DMS79 (cell line): ENCODE data around the gene BRINP1.

Experiments used
- DNase-seq: peaks from one replicate; lab custom pipeline; 2025; lab: John Stamatoyannopoulos, UW

The BRINP1 gene

GRCh38 chr9:119368681-119369581 is at the start of gene BRINP1:
TSS of gene BRINP1 (minus strand) at chr9:119369435. CDS start at chr9:119313355, 56,080 bp downstream.
- peak; percentile 27 for DNase-seq

GRCh38 chr9:119418721-119419120 is 49.5 kb upstream of the BRINP1 start:
- DNase-seq = no peak

- no peak for DNase-seq
These were observed 47.6 kb upstream of the BRINP1 start for GRCh38 chr9:119416793-119417192.

GRCh38 chr9:119412399-119412798 is 43.2 kb upstream of the BRINP1 start:
- no peak for DNase-seq

GRCh38 chr9:119409552-119409951 is 40.3 kb upstream of the BRINP1 start:
- no peak for DNase-seq

- no peak for DNase-seq
These were observed 31.4 kb upstream of the BRINP1 start for GRCh38 chr9:119400606-119401005.

GRCh38 chr9:119398350-119398749 is 29.1 kb upstream of the BRINP1 start:
- no peak for DNase-seq

- DNase-seq = no peak
These were observed 22.6 kb upstream of the BRINP1 start for GRCh38 chr9:119391878-119392277.

- DNase-seq = no peak
These were observed 6.7 kb upstream of the BRINP1 start for GRCh38 chr9:119375892-119376291.

GRCh38 chr9:119372951-119373350 is 3.7 kb upstream of the BRINP1 start:
- no peak for DNase-seq

- no peak for DNase-seq
These were observed 1.6 kb upstream of the BRINP1 start for GRCh38 chr9:119370816-119371215.

- no peak for DNase-seq
These were observed 588 bp upstream of the BRINP1 start for GRCh38 chr9:119369680-119370366.

GRCh38 chr9:119368179-119368578 is 1.1 kb downstream of the BRINP1 start:
- DNase-seq = no peak

GRCh38 chr9:119367683-119368075 is 1.6 kb downstream of the BRINP1 start:
- DNase-seq = no peak

GRCh38 chr9:119366909-119367682 is 2.1 kb downstream of the BRINP1 start:
- no peak for DNase-seq

- DNase-seq = no peak
These were observed 3.8 kb downstream of the BRINP1 start for GRCh38 chr9:119365291-119366027.

- DNase-seq = no peak
These were observed 9.0 kb downstream of the BRINP1 start for GRCh38 chr9:119360237-119360636.

GRCh38 chr9:119357336-119358096 is 11.7 kb downstream of the BRINP1 start:
- no peak for DNase-seq

- no peak for DNase-seq
These were observed 19.8 kb downstream of the BRINP1 start for GRCh38 chr9:119349351-119349825.

GRCh38 chr9:119343059-119343990 is 25.9 kb downstream of the BRINP1 start:
- no peak for DNase-seq
